Spleen (tissue), 11 donors: ENCODE measurements around the gene UBR1. TPM values are rescaled to one million over a fixed set of nuclear protein-coding genes. Genes with fewer than 3 reads are reported as not detected.

Experiments
- DNase-seq: peaks from one replicate; pipeline ENCODE4 v3.0.0-alpha.2; 2020
- H3K27ac ChIP-seq, 8 donors: fragments of 200-600 bp; sonication (generic) in 7 of 8; 1 replicate in 4 of 8; 2 replicates in 4 of 8; pipeline versions ENCODE4 v1.5.0 to v1.8.0; 2016 to 2021; ENCODE audit warnings: inconsistent platforms in 4 of 8, mild to moderate bottlenecking in 4 of 8, moderate library complexity in 1 of 8
- H3K27me3 ChIP-seq, 7 donors: fragments of 200-600 bp; sonication (generic) in 6 of 7; replicated peaks in 1 of 7; 1 replicate in 4 of 7; 2 replicates in 3 of 7; pipeline versions ENCODE4 v1.5.0 to v1.8.0; 2016 to 2021; ENCODE audit warnings: inconsistent platforms in 3 of 7, mild to moderate bottlenecking in 1 of 7
- H3K36me3 ChIP-seq, 6 donors: fragments of 200-600 bp; sonication (generic) in 5 of 6; 1 replicate in 4 of 6; 2 replicates in 2 of 6; pipeline versions ENCODE4 v1.5.0 to v1.8.0; 2016 to 2021; ENCODE audit warnings: inconsistent platforms in 2 of 6
- H3K4me1 ChIP-seq, 6 donors: fragments of 200-600 bp; sonication (generic) in 5 of 6; 1 replicate in 3 of 6; 2 replicates in 3 of 6; pipeline versions ENCODE4 v1.5.0 to v1.8.0; 2016 to 2021; ENCODE audit warnings: inconsistent platforms in 3 of 6
- H3K4me3 ChIP-seq, 8 donors: fragments of 200-600 bp; sonication (generic) in 7 of 8; 1 replicate in 4 of 8; 2 replicates in 4 of 8; pipeline versions ENCODE4 v1.5.0 to v1.8.0; 2016 to 2021; ENCODE audit warnings: inconsistent platforms in 4 of 8, mild to moderate bottlenecking in 4 of 8, moderate library complexity in 2 of 8
- H3K9me3 ChIP-seq, 8 donors: fragments of 200-600 bp; sonication (generic) in 7 of 8; 1 replicate in 4 of 8; 2 replicates in 4 of 8; pipeline versions ENCODE4 v1.5.0 to v1.8.0; 2016 to 2021; ENCODE audit warnings: inconsistent platforms in 4 of 8
- POLR2A ChIP-seq, 3 donors: fragments of 450-650 bp; IDR thresholded peaks; one replicate each; pipeline ENCODE4 v1.5.1; 2017; ENCODE audit warnings: antibody characterized with exemption in 3 of 3, mild to moderate bottlenecking in 1 of 3
- POLR2AphosphoS5 ChIP-seq, 3 donors: sonication (generic); formaldehyde crosslinking; IDR thresholded peaks; one replicate each; pipeline ENCODE4 v1.5.1; 2017; ENCODE audit warnings: antibody characterized with exemption in 3 of 3
- WGBS, 5 donors: extraction: QIAGEN DNeasy Blood & Tissue Kit in 3 of 5; methylation state at CpG; one replicate each; pipeline versions ENCODE4 v1.1.5 to v1.1.7; 2013 to 2018; 5-methylcytosine and 5-hydroxymethylcytosine counted together
- intact Hi-C: fragments of 100-400 bp; cut with DNase I; formaldehyde crosslinking; loops from one replicate; pipeline ENCODE4 v1.15.0; 2023; ENCODE audit warnings: low total_unique reads
- polyA plus RNA-seq, 3 donors: library from polyadenylated mRNA; stranded (reverse); fragments of 200-250 nt; gene quantifications; one replicate each; pipeline ENCODE4 v1.2.1, GENCODE V29; 2013
- total RNA-seq, 7 donors: library from RNA; depleted of rRNA in 3 of 7; stranded (reverse); fragments of >200 nt in 3 of 7; fragmentation: NEBNext Ultra II Directional in 4 of 7; extraction: Animal tissue kit (Norgen Biotek cat#: 25700) in 4 of 7; gene quantifications; one replicate each; pipeline versions ENCODE4 v1.1.0 to v1.2.1, GENCODE V29; 2016 to 2021
- TF ChIP-seq, protein P1 (sequence below), 11 experiments: fragments of 200-600 bp in 7 of 11; fragments of 450-650 bp in 4 of 11; sonication (generic) in 4 of 11; IDR thresholded peaks in 8 of 11; conservative IDR thresholded peaks in 3 of 11; 1 replicate in 7 of 11; 2 replicates in 4 of 11; pipeline versions ENCODE4 v1.4.0 to v1.8.0; 2016 to 2021; ENCODE audit warnings: antibody characterized with exemption in 11 of 11, inconsistent platforms in 4 of 11, mild to moderate bottlenecking in 1 of 11
- donor health status: healthy with polysubstance abuse.
- donor health status: DM: no; HTN: no; CAD: no; lungs with moderate emphysema.
- donor health status: DM: no; HTN: no; CAD: no.
- donor health status: Bipolar disorder and iron deficiency.
- donor health status: healthy.
- donor health status: DM: no; HTN: no; CAD: no.
- donor health status: DM: yes; HTN: yes; CAD: no.

Gene UBR1
- total and polyA plus RNA-seq, 10 donors, result 4.3 to 69.2 (median 38.8) TPM

DNA sequence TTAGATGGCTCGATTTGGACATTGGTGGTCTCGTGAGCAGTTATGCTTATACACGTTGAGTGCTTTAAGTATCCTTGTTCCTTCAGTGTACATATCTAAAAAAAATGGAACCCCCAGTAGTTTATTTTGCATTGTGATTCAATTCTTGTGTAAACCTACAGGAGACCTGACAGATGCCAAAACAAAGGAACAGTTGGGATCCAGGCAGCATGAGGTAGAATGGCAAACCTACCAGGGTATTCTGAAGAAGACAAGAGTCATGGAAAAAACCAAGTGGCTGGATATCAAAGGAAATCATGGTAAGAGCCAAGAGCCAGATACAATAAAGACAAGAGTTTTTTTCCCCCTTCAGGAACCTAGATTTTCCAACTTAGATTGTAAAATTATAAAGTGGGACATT, 29.5 kb upstream of the UBR1 start:
- no peak for DNase-seq
- Histone ChIP-seq H3K4me3 (no peak overlapping the region), H3K27ac (no peak overlapping the region), H3K9me3 (no peaks in the 10 kb centered on the region), H3K27me3 (no peaks in the 10 kb centered on the region), H3K4me1 (peaks cover 0 to 42% (median 21%) of the 10 kb centered on the region in 6 donors), H3K36me3 (peaks cover 3 to 50% (median 36%) of the 10 kb centered on the region in 6 donors)
- 92 to 96% (median 94%) methylated on average over 3 of the region's 3 CpGs for WGBS, 5 donors
- TF ChIP-seq, protein P1, sequence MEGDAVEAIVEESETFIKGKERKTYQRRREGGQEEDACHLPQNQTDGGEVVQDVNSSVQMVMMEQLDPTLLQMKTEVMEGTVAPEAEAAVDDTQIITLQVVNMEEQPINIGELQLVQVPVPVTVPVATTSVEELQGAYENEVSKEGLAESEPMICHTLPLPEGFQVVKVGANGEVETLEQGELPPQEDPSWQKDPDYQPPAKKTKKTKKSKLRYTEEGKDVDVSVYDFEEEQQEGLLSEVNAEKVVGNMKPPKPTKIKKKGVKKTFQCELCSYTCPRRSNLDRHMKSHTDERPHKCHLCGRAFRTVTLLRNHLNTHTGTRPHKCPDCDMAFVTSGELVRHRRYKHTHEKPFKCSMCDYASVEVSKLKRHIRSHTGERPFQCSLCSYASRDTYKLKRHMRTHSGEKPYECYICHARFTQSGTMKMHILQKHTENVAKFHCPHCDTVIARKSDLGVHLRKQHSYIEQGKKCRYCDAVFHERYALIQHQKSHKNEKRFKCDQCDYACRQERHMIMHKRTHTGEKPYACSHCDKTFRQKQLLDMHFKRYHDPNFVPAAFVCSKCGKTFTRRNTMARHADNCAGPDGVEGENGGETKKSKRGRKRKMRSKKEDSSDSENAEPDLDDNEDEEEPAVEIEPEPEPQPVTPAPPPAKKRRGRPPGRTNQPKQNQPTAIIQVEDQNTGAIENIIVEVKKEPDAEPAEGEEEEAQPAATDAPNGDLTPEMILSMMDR (IDR thresholded peaks at IDR 0.05 in 8 of 11, conservative IDR thresholded peaks at IDR 0.05 in 3 of 11), result no peak
- TF ChIP-seq POLR2AphosphoS5 (IDR thresholded peaks at IDR 0.05), result no peak
- no peak for TF ChIP-seq POLR2A (IDR thresholded peaks at IDR 0.05)
- intact Hi-C loops, result no loop called here

DNA sequence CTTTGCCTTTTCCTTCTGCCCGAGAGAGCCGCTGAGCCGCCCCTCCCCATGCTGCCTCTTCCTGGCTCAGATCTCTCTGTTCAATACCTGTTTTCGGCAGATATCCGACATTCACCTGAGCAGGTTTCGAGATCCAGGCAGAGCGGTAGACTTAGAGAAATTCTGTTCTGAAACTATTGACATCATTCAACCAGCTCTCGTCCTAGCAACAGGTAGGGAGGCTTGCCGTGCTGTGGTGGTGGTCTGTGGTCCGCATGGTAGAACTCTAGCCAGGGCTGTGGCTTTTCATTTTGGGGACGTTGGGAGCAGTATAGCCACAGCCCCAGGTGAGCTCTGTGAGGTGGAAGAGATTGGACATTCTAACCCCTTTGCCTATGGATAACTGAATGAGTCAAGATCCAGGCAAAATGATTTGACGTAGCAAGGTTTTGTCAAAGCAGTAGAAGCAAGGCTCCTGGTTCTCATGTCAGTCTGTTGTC, 28.4 kb upstream of the UBR1 start:
- peak overlapping the region; percentile 66 to 94 (median 85) for H3K4me3 ChIP-seq
- H3K36me3 ChIP-seq, result peaks cover 3 to 38% (median 24%) of the 10 kb centered on the region in 6 donors
- no peak for DNase-seq
- H3K9me3 ChIP-seq, result peaks cover 0 to 4% (median 0%) of the 10 kb centered on the region in 8 donors
- intact Hi-C loops, result no loop called here
- peak overlapping the region; percentile 72 to 94 (median 86) for H3K27ac ChIP-seq
- TF ChIP-seq POLR2A (IDR thresholded peaks at IDR 0.05) (no peak), POLR2AphosphoS5 (IDR thresholded peaks at IDR 0.05) (no peak)
- TF ChIP-seq, protein P1 (IDR thresholded peaks at IDR 0.05 in 8 of 11, conservative IDR thresholded peaks at IDR 0.05 in 3 of 11), result no peak
- H3K27me3 ChIP-seq, result no peaks in the 10 kb centered on the region
- WGBS, 5 donors, result 11 to 18% (median 13%) methylated on average over 11 to 12 of the region's 12 CpGs
- peaks cover 0 to 42% (median 21%) of the 10 kb centered on the region in 6 donors for H3K4me1 ChIP-seq

DNA sequence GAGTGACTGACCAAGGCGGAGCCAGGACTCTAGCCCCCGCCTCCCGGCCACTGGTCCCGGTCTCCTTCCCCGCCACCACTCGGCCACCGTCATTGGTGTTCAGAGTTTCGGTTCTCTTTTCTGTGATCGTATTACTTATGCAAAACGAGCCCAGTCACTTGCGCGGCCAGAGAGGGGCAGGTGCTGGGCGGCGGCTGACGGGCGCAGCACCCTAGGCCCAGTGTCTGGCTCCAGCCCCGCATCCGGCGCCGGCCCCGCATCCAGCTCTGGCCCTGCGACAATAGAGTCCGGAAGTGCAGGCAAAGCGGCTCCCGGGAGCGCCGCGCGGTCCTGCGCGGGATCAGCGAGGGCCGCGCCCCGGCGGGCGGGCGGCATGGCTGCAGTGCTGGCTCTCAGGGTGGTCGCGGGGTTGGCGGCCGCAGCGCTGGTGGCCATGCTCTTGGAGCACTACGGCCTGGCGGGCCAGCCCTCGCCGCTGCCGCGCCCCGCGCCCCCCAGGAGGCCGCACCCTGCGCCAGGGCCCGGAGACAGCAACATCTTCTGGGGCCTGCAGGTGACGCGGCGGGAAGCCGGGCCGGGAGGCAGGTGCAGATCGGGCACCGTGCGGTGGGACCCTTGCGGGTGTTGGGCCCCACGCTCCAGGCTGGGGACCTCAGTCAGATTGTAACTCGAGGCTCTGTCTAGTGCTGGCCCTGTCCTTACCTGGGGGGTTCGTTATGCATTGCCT, 27.8 kb upstream of the UBR1 start, which contains the start of gene TMEM62:
Gene TMEM62 (plus strand): TSS at position 157 of the 727 bp plus-strand sequence. CDS start 217 bp downstream, at position 374.
- DNase-seq, result peak; percentile 96
- Histone ChIP-seq H3K4me1 (peaks cover 0 to 42% (median 21%) of the 10 kb centered on the region in 6 donors), H3K36me3 (peaks cover 3 to 32% (median 18%) of the 10 kb centered on the region in 6 donors), H3K27me3 (no peaks in the 10 kb centered on the region), H3K27ac (peak within 1 kb of the TSS; percentile 72 to 94 (median 86)), H3K4me3 (peak within 1 kb of the TSS; percentile 66 to 94 (median 85)), H3K9me3 (peaks cover 0 to 10% (median 1%) of the 10 kb centered on the region in 8 donors)
- WGBS, 5 donors, result 0 to 2% (median 0%) methylated on average over 23 to 66 of the region's 66 CpGs
- intact Hi-C loops, result no loop called here
- TF ChIP-seq, protein P1 (IDR thresholded peaks at IDR 0.05 in 8 of 11, conservative IDR thresholded peaks at IDR 0.05 in 3 of 11), result peak in 1 of 11 experiments; percentile 19
- peak; percentile 24 to 83 (median 73) for TF ChIP-seq POLR2A (IDR thresholded peaks at IDR 0.05)
- peak; percentile 96 for TF ChIP-seq POLR2AphosphoS5 (IDR thresholded peaks at IDR 0.05)
